K562 (cell line): ENCODE measurements around the gene RMND5A. TPM values are rescaled to one million over a fixed set of nuclear protein-coding genes. Genes with fewer than 3 reads are reported as not detected.

Experiments
- POU5F1 ChIP-seq: fragments of 150-350 bp; IDR thresholded peaks from 2 replicates; pipeline ENCODE4 v1.6.1; 2014; ENCODE audit warnings: borderline replicate concordance, low read length, low read depth, mild to moderate bottlenecking; ENCODE audit not compliant: partially characterized antibody
- YBX1 ChIP-seq: fragments of 450-650 bp; IDR thresholded peaks from 2 replicates; pipeline ENCODE4 v1.7.1; 2016; ENCODE audit warnings: mild to moderate bottlenecking
- ZNF830 ChIP-seq: fragments of 250-450 bp; sonication (Bioruptor Pico); IDR thresholded peaks from 2 replicates; pipeline ENCODE4 v1.5.0; 2021; ENCODE audit warnings: mild to moderate bottlenecking
- polyA plus RNA-seq, 8 experiments: library from polyadenylated mRNA; depleted of rRNA in 4 of 8; stranded (reverse) in 5 of 8; unstranded in 3 of 8; fragments of >200 nt; fragmentation: Nextera tagmentation in 2 of 8; fragmentation: Illumina TruSeq in 1 of 8; extraction: Ambion mirVana in 2 of 8; extraction: Trizol in 1 of 8; gene quantifications; 2 replicates each; pipeline versions ENCODE4 v1.2.1 to v1.2.3, GENCODE V29; 2011 to 2014; ENCODE audit warnings: inconsistent platforms in 1 of 8, missing spikeins in 1 of 8
- total RNA-seq, 7 experiments: library from RNA; depleted of rRNA in 6 of 7; stranded (reverse); fragments of >200 nt in 6 of 7; fragmentation: Illumina TruSeq in 2 of 7; extraction: Trizol in 2 of 7; gene quantifications; 2 replicates each; pipeline versions ENCODE4 v1.2.1 to v1.2.3, GENCODE V29; 2011 to 2021; ENCODE audit warnings: low replicate concordance in 1 of 7
- TF ChIP-seq, protein P1 (sequence below): fragments of 200-600 bp; sonication (generic); IDR thresholded peaks from one replicate; pipeline ENCODE4 v1.6.1; 2012; ENCODE audit warnings: mild to moderate bottlenecking, low read depth, low read length, inconsistent platforms

Gene RMND5A
- total and polyA plus RNA-seq, 9 of the 15 experiments (the other 6 are each of a cell fraction or from before 2014, with no cell fraction given), result 13.2 to 43.5 (median 34.1) TPM

DNA sequence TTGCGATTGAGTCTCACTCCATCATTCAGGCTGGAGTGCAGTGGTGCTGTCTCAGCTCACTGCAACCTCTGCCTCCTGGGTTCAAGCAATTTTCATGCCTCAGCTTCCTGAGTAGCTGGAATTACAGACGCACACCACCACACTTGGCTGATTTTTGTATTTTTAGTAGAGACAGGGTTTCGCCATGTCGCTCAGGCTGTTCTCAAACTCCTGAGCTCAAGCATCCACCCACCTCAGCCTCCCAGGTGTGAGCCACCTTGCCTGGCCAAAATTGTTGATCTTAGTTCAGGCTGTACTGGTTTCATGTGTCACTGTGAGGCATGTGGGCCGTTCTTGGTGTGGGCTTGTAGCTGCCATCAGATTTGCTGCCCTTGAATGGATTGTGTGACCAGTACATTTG is 52.5 kb downstream of the RMND5A start (continued):
- TF ChIP-seq, protein P1, sequence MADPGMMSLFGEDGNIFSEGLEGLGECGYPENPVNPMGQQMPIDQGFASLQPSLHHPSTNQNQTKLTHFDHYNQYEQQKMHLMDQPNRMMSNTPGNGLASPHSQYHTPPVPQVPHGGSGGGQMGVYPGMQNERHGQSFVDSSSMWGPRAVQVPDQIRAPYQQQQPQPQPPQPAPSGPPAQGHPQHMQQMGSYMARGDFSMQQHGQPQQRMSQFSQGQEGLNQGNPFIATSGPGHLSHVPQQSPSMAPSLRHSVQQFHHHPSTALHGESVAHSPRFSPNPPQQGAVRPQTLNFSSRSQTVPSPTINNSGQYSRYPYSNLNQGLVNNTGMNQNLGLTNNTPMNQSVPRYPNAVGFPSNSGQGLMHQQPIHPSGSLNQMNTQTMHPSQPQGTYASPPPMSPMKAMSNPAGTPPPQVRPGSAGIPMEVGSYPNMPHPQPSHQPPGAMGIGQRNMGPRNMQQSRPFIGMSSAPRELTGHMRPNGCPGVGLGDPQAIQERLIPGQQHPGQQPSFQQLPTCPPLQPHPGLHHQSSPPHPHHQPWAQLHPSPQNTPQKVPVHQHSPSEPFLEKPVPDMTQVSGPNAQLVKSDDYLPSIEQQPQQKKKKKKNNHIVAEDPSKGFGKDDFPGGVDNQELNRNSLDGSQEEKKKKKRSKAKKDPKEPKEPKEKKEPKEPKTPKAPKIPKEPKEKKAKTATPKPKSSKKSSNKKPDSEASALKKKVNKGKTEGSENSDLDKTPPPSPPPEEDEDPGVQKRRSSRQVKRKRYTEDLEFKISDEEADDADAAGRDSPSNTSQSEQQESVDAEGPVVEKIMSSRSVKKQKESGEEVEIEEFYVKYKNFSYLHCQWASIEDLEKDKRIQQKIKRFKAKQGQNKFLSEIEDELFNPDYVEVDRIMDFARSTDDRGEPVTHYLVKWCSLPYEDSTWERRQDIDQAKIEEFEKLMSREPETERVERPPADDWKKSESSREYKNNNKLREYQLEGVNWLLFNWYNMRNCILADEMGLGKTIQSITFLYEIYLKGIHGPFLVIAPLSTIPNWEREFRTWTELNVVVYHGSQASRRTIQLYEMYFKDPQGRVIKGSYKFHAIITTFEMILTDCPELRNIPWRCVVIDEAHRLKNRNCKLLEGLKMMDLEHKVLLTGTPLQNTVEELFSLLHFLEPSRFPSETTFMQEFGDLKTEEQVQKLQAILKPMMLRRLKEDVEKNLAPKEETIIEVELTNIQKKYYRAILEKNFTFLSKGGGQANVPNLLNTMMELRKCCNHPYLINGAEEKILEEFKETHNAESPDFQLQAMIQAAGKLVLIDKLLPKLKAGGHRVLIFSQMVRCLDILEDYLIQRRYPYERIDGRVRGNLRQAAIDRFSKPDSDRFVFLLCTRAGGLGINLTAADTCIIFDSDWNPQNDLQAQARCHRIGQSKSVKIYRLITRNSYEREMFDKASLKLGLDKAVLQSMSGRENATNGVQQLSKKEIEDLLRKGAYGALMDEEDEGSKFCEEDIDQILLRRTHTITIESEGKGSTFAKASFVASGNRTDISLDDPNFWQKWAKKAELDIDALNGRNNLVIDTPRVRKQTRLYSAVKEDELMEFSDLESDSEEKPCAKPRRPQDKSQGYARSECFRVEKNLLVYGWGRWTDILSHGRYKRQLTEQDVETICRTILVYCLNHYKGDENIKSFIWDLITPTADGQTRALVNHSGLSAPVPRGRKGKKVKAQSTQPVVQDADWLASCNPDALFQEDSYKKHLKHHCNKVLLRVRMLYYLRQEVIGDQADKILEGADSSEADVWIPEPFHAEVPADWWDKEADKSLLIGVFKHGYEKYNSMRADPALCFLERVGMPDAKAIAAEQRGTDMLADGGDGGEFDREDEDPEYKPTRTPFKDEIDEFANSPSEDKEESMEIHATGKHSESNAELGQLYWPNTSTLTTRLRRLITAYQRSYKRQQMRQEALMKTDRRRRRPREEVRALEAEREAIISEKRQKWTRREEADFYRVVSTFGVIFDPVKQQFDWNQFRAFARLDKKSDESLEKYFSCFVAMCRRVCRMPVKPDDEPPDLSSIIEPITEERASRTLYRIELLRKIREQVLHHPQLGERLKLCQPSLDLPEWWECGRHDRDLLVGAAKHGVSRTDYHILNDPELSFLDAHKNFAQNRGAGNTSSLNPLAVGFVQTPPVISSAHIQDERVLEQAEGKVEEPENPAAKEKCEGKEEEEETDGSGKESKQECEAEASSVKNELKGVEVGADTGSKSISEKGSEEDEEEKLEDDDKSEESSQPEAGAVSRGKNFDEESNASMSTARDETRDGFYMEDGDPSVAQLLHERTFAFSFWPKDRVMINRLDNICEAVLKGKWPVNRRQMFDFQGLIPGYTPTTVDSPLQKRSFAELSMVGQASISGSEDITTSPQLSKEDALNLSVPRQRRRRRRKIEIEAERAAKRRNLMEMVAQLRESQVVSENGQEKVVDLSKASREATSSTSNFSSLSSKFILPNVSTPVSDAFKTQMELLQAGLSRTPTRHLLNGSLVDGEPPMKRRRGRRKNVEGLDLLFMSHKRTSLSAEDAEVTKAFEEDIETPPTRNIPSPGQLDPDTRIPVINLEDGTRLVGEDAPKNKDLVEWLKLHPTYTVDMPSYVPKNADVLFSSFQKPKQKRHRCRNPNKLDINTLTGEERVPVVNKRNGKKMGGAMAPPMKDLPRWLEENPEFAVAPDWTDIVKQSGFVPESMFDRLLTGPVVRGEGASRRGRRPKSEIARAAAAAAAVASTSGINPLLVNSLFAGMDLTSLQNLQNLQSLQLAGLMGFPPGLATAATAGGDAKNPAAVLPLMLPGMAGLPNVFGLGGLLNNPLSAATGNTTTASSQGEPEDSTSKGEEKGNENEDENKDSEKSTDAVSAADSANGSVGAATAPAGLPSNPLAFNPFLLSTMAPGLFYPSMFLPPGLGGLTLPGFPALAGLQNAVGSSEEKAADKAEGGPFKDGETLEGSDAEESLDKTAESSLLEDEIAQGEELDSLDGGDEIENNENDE, result no peak
- TF ChIP-seq YBX1, result no peak
- TF ChIP-seq ZNF830 (CRISPR knock-in tag), result no peak
- TF ChIP-seq POU5F1, result no peak
